ENCODE results near the gene ZNF770.
"Not testable (repeated sequence)": the region's sequence is repeated elsewhere in the genome, so short reads cannot be mapped to it uniquely, and the experiment has no call there.

DNA sequence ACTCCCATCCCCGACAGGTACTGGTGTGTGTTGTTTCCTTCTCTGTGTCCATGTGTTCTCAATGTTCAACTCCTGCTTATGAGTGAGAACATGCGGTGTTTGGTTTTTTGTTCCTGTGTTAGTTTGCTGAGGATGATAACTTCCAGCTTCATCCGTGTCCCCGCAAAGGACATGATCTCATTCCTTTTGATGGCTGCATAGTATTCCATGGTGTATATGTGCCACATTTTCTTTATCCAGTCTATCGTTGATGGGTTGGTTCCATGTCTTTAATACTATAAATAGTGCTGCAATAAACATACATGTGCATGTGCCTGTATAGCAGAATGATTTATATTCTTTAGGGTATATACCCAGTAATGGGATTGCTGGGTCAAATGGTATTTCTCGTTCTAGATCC lies 59.7 kb downstream of the ZNF770 start:
- TF ChIP-seq, protein P1, sequence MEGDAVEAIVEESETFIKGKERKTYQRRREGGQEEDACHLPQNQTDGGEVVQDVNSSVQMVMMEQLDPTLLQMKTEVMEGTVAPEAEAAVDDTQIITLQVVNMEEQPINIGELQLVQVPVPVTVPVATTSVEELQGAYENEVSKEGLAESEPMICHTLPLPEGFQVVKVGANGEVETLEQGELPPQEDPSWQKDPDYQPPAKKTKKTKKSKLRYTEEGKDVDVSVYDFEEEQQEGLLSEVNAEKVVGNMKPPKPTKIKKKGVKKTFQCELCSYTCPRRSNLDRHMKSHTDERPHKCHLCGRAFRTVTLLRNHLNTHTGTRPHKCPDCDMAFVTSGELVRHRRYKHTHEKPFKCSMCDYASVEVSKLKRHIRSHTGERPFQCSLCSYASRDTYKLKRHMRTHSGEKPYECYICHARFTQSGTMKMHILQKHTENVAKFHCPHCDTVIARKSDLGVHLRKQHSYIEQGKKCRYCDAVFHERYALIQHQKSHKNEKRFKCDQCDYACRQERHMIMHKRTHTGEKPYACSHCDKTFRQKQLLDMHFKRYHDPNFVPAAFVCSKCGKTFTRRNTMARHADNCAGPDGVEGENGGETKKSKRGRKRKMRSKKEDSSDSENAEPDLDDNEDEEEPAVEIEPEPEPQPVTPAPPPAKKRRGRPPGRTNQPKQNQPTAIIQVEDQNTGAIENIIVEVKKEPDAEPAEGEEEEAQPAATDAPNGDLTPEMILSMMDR (conservative IDR thresholded peaks at IDR 0.05; ENCODE audit: low read depth in 2 of 2), result not testable (repeated sequence)
- TF ChIP-seq EZH2 (IDR thresholded peaks at IDR 0.05; ENCODE audit: low read depth, unreplicated experiment), result not testable (repeated sequence)
